Myocyte (in vitro differentiated cells): ENCODE measurements around the gene PTPRD. TPM values are rescaled to one million over a fixed set of nuclear protein-coding genes. Genes with fewer than 3 reads are reported as not detected.
"Not testable (repeated sequence)": the region's sequence is repeated elsewhere in the genome, so short reads cannot be mapped to it uniquely, and the experiment has no call there.

Experiments
- DNase-seq: peaks from one replicate; pipeline ENCODE4 v3.0.0-alpha.2; 2012; ENCODE audit warnings: low read depth
- total RNA-seq: library from RNA; depleted of rRNA; stranded (reverse); fragments of >200 nt; gene quantifications from 2 replicates; pipeline ENCODE4 v1.2.3, GENCODE V29; 2014

The PTPRD gene
- total RNA-seq, 1 donor from 2014 or later, result not detected

DNA sequence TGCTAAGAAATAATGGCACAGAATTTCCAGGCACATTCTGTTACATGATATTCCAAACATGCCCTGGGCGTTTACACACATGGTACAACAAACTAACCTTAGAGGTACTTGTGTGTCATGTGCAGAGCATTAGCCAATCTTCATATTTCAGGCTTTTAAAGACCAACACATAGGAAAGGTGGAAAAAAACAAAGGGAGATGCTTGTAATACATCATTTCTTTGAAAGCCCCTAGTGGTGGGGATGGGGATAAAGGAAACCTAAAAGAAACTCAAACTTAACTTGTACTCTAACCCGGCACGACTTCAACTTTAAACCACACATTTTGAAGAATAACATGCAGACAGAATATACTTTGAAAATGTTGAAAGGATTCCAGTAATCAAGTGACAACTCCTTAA lies 133.6 kb downstream of the PTPRD start:
- no peak for DNase-seq

DNA sequence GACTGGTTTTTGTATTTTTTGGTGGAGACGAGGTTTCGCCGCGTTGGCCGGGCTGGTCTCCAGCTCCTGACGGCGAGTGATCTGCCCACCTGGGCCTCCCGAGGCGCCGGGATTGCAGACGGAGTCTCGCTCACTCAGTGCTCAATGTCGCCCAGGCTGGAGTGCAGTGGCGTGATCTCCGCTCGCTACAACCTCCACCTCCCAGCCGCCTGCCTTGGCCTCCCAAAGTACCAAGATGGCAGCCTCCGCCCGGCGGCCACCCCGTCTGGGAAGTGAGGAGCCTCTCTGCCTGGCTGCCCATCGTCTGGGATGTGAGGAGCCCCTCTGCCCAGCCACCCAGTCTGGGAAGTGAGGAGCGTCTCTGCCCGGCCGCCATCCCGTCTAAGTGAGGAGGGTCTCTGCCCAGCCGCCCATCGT lies 163.6 kb downstream of the PTPRD start:
- DNase-seq, result not testable (repeated sequence)

DNA sequence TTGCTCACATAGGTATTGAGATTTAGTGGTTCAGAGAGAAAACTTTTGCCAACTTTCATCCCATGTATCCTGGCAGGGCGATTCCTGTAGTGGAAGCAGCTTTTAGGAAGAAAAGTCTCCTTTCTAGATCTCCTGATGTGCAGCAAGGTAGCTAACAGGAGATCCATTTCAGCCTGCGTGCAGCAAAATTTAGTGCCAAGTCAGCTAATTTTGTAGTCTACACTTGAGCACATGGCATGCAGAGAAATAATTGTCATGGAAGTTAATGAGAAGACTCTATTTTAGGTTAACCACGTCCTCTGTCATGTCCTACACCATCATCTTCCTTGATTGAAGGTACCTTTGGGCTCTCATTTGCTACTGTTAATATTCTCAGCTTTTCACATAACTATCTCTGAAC lies 165.8 kb downstream of the PTPRD start:
- no peak for DNase-seq

DNA sequence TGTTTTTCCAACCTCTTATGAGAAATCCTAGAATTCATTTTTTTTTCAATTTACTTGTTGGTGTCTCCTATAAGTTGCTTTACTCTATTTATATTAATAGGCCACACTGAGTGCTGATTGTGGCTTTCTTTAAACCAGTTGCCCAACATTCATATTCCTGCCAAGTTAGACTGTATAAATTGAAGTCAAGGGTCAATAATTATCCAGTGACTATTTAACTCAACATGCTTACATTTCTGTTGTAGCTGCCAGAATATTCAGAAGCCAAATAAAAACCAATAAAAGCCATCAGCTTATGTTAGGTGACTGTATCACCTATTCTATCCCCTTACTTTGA lies 169.0 kb downstream of the PTPRD start:
- no peak for DNase-seq

DNA sequence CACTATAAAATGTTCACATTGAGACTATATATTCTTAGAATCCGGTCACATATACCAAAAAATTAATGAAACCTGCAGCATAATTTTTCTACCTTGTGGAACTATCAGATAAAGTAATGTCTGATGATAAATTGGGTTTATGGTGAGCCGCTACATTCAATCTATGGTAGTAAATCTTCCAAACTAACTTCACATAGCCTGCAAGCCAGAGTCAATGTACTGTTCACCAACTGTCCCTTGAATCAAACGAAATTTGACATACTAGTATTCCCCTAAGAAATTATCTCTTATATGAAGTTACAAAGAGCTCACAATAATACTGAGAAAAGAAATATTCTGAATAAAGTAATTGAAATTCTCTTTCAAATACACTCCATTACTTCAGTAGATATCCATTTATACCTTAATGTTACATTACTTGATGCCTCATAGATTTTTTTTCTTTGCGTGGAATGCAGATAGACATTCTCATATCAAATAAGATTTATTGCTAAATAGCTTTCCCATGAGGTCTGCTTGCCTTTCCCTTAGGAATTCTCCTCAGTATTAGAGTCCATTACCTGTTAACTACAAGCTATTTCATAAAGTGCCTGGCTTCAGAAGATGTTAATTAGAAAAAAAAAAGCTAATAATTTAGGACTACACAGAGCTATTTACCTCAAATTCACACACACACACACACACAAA lies 169.5 kb downstream of the PTPRD start:
- DNase-seq, result no peak

DNA sequence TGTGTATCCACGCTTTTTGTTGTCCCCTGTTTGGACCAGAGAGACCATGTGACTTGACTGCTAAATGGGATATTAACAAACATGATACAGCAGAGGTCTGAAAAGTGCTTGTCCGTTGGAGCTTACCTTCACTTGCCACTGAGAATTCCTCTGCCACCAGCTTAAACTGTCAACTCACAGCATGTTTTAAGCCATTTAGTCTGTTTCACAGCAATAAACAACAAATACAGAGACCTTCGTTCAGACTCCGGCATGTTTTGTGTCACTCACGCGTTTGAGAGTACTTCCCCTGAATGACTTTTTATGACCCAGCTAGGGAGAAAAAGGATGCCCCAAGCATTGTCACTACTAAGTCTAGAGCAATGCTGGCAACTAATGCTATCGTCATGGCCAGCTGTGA lies 173.8 kb downstream of the PTPRD start:
- DNase-seq, result no peak

DNA sequence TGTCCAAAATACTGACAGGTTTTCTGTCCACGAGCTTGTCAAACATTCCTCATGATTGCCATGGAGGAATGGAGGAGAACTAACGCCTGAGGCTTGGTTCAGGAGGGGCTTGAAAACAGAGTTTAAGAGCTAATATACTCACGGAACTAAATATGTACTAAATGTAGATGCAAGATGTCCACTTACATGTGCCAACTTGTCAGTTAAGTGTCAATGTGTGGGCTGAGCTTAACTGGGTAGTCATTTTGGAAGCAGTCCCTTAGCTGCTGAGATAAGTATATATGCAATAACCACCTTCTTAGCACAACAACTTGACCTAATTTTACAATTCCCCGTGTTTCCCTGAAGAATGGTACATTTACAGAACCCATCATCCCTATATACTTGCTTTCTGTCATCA lies 176.0 kb downstream of the PTPRD start:
- DNase-seq, result no peak

DNA sequence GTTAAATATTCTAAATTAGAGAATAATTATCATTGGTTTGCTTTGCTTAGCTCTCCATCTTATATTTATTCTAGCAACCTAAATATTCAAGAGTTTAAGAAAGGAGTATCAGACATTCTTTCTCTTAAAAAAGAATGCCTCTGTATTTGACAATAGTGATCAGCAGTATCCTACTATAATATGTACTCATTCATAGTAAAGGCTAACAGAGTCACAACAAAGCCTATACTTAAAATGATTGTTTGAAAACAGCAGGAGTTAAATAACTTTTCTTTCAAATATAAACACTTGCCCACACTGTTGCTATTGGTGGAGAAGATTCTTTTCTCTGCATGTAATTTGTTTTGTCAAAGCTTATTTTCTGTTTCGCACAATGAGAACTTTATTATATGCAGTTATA lies 178.4 kb downstream of the PTPRD start:
- DNase-seq, result no peak

DNA sequence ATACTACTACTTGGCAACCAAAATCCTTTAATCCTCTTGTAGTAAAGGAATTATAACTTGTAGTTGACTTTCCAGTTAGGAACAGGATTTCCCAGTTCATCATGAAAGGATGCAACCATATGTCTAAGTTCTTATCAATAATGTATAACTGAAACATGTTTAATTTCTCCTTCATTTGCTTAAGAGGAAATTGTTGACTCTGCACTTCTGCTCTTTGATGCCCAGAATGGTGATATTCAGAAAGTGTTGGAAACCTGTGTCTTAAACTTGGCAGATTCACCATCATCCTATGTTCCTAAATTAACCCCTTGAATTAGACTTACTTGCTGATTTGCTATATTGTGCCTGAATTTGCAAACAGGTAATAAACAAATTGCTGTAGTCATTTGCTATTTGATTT lies 201.5 kb downstream of the PTPRD start:
- DNase-seq, result no peak

DNA sequence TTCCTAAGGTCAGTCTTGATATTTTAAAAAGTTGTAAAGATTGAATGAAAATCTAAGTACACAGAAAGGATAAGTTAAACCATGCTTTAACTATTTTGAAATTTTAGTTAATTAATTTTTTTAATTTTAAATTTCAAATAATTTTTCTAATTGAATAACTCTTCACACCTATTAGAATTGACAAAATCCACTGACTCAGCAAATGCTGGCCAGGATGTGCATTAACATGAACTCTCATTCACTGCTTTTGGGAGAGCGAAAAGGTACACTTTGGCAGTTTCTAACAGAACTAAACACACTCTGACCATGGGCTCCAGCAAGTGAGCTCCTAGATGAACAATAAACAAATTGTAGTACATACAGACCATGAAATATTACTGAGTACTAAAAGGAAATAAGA lies 209.5 kb downstream of the PTPRD start:
- DNase-seq, result no peak

DNA sequence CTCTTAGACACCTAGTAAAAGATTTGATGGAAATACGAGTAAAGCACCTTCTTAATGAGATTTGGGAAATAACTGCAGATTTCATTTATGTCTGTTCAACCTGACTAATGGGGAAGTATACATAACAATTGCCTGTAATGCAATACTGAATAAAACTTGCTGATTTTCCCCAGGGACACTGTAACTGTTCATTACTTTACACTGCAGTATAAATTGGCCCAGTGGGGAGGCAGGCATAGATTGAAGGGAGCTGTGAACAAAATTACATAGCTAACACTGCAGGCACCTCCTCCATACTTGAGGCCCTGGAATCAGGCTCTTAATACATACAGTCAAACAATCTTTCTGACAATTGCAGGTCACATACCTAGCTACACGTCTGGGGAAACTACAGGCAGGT lies 216.2 kb downstream of the PTPRD start:
- no peak for DNase-seq

DNA sequence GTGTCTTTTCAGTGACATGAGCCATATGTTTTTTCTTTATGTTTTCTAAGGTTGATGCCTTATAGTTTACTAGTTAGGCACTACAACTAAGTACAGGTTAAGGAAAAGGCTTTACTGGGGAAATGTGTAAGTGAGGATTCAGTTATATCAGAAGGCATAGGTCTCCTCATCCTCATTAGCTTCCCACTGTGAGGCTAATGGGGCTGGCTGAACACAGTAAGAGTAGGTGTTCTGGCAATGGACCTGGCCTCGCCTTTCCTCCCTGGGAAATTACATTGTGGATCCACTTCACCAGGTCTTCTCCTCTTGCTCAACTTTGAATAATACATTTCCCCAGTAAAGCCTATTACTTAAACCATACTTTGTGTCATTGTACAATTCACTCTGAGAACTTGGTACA lies 225.5 kb downstream of the PTPRD start:
- no peak for DNase-seq

DNA sequence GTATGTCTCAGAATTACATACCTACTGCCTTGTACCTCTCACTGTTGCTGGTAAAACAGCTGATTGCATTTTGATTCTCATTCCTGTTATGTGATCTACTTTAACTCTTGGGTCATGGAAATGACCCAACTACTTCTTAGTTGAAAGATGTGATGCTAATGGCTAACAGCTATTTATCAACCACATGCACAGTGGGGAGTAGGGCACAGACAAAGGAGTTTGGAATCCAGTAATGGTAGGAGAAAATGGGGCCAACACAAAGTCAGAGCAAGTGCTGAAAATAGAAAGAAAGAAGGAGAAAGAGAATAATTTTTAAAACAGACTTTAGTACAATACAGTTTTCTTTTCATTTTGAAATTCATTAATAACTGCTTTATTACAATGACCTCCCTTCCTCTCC lies 241.0 kb downstream of the PTPRD start:
- no peak for DNase-seq

DNA sequence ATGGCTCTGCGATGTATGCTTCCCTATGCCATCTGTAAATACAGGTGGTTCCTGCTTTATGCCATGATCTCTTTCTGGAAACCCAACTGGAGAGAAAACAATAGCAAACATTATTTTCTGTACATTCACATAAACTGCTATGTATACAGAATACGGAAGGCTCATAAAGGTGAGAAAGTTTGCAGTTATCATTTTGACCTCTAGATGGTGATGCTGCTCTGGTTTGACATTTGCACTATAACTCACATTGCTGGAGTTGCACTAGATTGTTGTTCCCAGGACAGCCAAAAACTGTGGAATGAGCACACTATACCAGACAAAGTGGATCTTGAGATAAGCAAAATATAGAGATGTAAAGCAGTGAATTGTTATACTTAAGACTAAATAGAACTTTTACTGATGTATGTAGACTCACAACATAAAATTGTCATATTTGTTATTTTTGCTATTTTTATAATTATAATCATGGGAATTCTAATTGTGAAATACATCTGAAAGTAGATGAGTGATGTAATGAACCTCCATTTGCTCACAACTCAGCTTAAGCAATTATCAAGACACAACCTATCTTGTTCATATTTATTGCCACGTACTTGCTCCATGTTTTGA lies 246.5 kb downstream of the PTPRD start:
- DNase-seq, result peak; percentile 0

DNA sequence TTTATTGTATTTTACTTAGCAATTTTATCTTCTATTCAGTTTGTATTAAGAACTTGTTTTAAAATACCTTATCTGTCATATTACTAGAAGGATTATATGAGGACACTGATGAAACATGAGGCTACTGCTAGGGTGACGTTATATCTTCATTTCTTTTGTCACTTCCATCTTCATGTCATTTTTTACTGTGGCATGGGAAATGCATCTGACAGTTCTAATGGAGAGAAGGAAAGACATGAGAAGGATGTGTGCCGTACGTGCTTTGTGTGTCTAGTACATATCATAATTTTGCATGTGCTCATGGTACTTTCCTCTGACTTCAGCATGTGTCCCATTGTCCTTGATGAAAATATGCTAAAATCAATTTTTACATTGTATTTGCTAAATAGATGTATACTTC lies 258.2 kb downstream of the PTPRD start:
- no peak for DNase-seq

DNA sequence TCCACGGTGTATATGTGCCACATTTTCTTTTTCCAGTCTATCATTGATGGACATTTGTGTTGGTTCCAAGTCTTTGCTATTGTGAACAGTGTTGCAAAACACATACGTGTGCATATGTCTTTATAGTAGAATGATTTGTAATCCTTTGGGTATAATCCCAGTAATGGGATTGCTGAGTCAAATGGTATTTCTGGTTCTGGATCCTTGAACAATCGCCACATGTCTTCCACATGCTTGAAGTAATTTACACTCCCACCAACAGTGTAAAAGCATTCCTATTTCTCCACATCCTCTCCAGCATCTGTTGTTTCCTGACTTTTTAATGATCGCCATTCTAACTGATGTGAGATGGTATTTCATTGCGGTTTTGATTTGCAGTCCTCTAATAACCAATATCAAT lies 267.2 kb downstream of the PTPRD start:
- DNase-seq, result not testable (repeated sequence)

DNA sequence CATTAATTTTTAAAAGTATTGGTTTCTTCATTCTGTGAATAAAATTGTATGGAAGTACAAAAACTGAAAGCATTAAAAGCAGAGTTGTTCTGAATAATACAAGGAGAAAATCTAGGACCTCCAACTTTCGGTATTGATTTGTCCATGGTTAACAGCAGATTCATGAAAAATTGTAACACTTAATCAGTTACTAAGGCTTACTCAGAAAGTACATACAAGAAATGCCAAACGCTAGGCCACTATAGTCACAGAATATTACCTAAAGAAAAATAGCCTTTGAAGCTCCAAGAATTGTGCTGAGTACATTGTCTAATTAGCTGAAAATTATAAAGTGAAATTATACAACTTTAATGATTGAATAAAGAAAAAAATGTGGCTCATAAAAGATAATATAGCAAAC lies 271.7 kb downstream of the PTPRD start:
- DNase-seq, result no peak

DNA sequence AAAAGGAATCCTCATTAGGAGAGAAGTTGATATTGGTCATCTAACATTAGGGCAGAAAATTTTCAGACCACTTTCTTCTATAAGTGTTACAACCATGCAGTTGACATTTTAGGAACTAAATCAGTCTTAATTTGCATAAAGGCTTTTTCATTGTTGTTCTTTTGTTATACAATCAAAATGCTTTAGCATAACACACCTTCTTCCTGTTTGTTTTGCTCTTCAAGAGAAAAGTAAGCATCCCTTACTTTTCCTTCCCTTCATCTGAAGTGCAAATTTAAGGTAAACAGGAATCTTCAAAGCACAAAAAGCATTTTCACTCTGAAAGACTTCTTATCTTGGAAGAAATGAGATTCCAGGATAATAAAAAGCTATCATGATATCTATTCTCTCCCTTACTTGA lies 273.6 kb downstream of the PTPRD start:
- DNase-seq, result no peak

DNA sequence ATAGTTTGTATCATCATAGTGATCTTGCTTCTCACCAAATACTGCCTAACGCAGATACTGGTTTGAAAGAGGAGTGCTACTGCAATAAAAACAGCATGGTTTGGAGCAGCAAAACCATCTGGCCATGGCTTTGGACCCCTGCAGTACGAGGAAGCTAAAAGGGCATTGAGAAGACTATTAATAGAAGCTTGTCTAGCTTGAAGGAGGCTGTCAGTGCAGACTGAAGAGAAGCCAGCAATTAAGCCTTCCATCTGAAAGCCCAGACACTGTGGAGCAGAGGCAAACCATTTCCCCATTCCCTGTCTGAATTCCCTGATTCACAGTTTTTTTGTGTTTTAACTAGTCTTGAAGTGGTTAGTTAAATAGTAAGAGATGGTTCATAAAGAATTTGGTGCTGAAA lies 281.6 kb downstream of the PTPRD start:
- no peak for DNase-seq

DNA sequence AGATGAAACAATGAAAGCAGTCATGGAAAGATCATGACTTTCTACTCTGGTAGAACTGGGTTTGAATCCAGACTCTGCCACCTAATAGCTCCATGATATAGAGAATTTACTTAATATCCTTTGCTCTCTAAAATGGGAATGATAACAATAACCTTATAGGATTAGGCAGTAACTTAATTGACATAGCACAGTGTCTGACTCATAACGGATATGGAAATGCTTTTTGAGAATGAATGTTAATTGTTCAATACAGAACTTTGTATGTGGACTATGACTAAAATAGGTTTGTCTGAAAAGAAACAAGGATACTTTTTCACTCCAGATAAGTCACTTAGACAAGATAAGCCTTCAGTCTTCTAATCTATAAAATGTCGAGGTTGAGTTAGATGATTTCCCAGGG lies 330.7 kb downstream of the PTPRD start:
- DNase-seq, result no peak

DNA sequence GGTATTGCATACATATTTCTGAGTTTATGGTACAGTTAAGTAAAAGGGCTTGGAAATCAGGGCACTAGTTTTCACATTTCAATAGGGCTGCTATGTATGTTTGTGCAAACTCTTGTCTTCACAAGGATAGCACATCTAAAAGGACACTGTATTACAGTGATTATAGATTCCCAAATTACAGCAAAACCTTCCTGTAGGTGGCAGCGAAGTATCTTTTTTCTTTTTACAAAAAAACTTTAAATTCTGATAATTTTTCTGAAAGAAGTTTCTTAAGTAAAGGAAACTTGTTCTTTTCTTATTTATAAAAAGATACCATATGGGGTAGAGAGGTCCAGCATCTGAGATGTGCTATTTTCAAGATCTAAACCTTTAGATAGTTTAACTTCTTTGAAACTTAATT lies 337.8 kb downstream of the PTPRD start:
- DNase-seq, result no peak

DNA sequence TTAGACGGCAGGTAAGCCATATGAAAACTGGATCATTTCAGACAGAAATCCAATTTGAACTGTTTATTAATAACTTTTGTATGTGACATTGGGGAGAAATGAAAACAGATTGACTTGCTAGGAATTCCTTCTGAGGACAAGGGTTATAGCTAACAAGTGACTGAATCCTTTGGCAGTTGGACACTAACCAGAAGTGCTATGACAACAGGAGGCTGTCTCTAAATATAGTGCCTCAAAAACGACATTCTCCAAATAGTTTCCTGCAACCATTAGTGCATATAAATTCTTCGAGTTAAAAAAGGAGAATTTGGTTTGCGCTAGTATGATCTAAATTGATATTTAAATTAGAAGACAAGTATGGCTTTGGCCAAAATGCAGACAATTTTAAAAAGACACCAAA lies 338.6 kb downstream of the PTPRD start:
- no peak for DNase-seq

DNA sequence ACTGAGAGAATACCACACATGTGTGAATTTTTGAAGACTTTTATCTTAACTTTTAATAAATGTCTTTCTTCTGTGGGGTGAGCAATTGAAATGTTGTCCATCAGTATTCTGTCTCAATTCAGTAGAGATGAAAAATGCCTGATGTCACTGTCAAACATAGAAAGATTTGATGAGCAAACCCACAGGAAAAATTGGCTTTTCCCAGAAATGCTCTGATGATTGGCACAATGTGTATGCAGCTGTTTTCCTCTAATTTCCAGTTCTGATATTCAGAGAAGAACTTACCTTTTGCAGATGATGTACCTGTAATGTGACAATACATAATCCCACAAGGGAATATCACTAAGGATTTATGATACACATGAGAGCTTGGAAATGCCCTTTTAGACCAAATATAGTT lies 340.0 kb downstream of the PTPRD start:
- no peak for DNase-seq
